AML-193 (cell line): ENCODE data around the gene TRIM41.
"Not testable (repeated sequence)": the region's sequence is repeated elsewhere in the genome, so short reads cannot be mapped to it uniquely, and the experiment has no call there.

ENCODE experiments used
- DNase-seq, 2 experiments: peaks; one replicate each; lab custom pipeline; 2025; lab: John Stamatoyannopoulos, UW

Gene TRIM41

DNA sequence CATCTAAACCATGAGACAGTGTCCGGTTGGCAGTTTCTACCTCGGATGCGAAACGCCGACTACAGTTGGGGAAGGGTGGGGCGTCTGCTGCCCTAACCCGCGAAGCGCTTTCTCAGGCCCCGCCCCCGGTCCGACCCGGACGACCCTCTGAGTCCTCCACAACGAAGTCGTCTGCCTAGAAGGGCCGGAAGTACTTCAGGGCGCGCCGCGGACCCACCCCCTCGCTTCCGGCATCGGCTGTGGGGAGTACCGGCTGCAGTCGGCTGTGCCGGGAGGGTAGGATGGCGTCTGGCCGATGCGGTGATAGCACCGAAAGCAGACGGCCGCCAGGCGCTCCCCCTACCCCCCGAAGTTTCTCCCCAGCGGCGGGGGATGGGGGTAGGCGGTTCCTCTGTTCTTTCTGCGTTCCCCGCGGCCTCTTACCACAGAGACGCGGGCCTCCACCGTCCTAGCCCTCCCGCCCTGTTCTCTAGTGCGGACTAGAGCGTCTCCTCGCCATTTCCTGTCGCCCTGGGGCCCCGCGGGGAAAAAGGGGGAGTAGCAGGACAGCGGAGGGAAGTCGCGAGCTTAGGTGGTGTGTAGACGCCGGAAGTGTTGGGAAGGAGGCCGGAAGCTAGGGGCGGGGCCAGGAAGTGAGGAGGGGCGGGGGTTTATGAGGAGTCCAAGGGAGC, at the start of gene TRIM41:
Gene TRIM41, plus strand, starts transcription at position 224 of the 671 bp plus-strand sequence. CDS start 719 bp downstream, outside the sequence.
- no peak for DNase-seq

DNA sequence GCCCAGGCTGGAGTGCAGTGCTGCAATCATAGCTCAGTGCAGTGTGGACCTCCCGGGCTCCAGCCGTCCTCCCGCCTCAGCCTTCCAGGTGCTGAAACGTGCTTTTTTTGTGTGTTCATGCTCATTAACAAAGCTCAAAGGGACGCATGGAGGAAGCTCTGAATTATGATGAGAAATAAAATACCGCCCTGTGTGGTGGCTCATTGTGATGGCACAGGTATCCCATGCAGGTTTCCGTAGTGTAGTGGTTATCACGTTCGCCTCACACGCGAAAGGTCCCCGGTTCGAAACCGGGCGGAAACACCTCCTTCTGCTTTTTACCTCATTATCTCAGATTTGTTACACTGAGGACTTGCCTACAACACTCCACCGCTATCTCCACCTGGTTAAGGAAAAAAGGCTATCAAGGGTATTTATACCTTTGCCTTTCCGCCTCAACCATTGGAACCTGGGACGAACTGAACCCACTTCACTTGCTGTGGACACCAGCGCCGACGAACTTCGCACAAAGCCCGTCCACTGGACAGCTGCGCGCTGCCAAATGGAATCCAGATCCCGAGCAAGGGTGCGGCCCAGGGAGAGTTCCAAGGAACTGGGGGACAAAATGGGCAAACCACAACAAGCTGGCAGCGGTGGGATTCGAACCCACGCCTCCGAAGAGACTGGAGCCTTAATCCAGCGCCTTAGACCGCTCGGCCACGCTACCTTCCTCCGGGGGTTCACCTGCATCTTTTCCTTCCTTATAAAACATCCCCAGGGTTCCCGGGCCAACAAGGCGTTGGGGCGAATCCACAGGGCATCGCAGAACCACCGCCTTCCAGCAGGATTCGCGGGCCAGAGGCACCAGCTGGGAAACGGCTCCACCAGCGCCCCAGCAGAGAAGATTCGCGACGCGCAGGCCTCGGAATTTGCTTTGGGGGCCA, 49.4 kb upstream of the TRIM41 start:
- DNase-seq, result no peak

DNA sequence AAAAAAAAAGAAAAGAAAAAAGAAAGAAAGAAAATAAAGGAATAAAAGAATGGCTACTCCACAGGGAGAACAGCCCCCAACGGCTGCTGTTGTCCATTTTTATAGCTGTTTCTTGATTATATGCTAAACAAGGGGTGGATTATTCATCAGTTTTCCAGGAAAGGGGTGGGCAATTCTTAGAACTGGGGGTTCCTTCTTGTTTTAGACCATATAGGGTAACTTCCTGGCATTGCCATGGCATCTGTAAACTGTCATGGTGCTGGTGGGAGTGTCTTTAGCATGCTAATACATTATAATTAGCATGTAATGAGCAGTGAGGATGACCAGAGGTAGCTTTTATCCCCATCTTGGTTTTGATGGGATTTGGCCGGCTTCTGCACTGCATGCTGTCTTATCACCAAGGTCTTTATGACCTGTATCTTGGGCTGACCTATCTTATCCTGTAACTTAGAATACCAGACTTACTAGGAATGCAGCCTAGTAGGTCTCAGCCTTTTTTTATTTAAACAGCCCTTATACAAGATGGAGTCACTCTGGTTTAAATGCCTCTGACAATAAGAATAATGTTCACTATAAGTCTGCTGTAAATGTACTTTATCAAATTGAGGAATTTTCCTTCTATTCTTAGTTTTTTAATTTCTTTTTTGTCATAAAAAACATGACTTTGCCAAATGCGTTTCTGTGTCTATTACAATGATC, 46.7 kb upstream of the TRIM41 start:
- DNase-seq, result no peak

DNA sequence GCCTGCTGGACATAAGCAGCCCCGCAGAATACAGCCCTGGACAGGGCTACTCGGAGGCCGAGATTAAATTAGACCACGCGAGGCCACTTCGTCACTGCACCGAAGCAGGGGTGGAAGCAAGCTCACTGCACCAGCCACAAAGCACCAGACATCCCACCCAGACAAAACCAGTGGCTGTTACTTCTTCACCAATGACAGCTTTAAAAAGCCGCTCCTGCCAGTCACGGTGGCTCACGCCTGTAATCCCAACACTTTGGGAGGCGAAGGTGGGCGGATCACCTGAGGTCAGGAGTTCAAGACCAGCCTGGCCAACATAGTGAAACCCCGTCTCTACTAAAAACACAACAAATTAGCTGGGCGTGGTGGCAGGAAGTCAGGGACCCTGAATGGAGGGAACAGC, 45.5 kb upstream of the TRIM41 start:
- DNase-seq, result not testable (repeated sequence)

DNA sequence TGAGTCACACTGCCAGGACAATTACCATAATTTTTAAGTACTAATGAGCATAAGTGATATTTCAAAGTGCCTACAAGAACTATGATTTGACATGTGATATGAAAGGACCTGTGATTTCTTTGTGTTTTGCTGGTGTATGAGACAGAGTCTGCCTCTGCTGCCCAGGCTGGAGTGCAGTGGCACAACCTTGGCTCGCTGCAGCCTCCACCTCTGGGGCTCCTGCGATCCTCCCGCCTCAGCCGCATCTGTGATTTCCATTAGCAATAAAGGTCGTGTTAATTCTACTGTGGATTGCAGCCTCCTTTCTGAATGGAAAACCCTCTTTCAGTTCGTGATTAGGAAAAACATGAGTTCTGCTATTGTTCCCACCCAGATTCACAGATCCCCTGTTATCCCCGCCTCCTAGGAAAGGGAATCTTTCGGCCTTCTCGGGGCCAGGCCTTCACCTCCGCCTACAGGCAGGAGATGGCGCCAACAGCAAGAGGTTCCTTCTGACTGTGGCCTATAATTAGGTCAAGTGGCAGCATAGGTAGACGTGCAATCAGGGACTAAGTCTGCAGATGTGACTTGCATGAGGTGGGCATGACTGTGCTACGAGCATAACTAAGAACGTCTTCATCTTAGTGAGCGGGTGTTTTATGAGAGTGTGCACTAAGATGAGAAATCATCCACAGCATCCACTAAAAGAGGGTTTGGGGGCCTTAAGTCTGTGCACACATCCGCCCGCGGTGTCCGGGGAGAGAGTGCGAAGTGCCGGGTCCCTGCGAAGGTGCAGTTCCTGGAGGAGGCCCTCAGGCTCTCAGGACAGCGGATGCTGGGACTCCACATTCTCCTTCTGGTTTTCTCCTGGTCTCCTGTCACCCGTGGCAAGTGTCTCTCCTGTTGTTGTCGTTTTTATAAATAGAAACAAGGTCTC, 41.2 kb upstream of the TRIM41 start:
- DNase-seq, result no peak

DNA sequence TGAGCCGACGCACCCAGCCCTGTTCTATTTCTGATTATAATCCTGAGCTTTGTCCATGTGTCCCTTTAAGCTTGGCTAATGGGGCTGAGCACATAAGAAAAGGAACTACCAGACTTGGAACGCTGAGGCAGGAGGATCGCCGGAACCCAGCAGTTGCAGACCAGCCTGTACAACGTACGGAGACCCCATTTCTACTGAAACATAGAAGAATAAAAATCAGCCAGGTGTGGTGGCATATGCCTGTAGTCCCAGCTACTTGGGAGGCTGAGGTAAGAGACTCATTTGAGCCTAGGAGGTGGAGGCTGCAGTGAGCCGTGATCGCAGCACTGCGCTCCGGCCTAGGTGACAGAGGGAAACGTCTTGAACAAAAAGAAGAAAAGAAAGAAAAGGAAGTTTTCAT, 40.4 kb upstream of the TRIM41 start:
- DNase-seq, result no peak

DNA sequence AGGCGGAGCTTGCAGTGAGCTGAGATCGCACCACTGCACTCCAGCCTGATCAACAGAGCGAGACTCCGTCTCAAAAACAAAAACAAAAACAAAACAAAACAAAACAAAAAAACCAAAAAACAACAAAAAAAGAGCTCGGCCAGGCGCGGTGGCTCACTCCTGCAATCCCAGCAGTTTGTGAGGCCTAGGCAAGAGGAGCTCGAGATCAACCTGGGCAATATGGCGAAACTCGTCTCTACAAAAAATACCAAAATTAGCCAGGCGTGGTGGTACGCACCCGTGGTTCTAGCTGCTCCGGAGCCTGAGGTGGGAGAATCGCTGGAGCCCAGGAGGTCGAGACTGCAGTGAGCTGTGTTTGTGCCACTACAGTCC, 38.2 kb upstream of the TRIM41 start:
- DNase-seq, result no peak

DNA sequence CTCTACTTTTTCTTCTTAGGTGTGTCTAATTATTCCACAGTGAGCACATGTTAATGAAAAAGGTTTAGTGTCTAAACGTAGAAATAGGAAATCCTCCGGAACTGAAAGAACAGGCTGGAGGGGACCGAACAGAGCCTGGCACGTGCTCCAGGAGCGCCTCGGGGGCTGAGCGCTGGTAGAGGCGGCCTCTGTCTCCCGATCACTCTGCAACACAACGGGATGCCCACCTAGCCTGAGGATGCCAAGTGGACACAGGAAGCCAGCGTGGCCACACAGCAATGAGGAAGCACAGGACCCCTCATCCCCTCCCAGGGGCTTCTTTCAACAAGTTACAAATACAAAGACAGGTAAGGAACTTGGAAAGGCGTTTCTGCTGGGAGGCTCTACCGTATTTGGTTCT, 37.5 kb upstream of the TRIM41 start:
- DNase-seq, result no peak

DNA sequence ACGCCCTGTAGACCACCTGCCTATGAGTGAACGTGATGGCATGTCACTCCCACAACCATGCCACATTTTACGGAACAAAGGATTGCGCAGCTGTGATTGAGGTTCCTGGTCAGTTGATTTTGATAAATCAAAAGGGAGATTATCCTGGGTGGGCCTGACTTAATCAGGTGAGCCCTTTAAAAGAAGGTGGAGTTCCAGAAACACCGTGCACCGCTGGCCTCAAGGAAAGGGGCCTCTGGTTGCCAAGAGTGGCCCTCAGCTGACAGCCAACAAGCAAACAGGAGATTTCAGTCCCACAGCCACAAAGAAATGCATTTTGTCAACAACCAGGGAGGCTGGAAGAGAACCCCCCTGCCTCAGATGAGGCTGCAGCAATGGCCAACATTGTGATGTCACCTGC, 37.1 kb upstream of the TRIM41 start:
- DNase-seq, result no peak

DNA sequence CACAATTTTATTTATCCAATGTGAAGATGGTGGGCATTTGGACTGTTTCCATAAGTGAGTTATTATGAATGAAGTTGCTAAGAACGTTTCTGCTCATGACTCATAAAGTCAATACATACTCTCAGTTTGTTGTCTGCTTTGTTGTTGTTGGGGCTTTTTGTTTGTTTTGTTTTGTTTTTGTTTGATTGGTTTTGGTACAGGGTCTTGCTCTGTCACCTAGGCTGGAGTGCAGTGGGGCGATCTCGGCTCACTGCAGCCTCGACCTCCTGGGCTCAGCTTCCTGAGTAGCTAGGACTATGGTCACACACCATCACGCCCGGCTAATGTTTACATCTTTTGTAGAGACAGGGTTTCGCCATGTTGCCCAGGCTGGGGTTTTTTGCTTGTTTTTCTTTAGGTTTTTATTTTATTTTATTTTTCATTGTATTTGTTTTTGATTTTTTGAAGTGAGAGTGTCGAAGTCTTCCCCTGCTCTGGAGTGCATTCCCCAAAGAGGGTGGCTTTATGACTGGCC, 36.0 kb upstream of the TRIM41 start:
- DNase-seq, result no peak

DNA sequence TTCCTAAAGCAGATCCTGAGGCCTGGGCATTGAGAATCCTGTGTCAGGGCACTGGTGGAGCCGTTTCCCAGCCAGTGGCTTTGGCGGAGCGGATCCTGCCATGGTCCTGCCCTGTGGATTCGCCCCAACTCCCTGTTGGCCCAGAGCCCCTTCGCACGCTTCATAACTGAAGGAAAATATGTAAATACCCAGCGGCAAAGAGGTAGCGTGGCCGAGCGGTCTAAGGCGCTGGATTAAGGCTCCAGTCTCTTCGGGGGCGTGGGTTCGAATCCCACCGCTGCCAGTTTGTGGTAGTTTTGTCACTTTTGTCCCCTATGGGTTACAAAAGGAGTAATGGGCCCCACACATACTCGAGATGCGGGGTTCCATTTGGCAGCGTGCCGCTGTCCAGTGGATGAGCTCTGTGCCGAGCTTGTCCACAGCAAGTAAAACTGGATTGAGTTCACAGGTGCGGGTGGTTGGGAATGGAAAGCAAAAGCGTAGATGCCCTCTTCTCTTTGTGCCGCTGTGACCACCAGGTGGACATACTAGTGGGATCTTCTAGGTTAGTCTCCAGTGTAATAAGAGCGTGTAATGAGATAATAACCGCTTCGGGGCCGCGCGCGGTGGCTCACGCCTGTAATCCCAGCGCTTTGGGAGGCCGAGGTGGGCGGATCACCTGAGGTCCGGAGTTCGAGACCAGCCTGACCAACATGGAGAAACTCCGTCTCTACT, 35.4 kb upstream of the TRIM41 start:
- DNase-seq, result no peak

DNA sequence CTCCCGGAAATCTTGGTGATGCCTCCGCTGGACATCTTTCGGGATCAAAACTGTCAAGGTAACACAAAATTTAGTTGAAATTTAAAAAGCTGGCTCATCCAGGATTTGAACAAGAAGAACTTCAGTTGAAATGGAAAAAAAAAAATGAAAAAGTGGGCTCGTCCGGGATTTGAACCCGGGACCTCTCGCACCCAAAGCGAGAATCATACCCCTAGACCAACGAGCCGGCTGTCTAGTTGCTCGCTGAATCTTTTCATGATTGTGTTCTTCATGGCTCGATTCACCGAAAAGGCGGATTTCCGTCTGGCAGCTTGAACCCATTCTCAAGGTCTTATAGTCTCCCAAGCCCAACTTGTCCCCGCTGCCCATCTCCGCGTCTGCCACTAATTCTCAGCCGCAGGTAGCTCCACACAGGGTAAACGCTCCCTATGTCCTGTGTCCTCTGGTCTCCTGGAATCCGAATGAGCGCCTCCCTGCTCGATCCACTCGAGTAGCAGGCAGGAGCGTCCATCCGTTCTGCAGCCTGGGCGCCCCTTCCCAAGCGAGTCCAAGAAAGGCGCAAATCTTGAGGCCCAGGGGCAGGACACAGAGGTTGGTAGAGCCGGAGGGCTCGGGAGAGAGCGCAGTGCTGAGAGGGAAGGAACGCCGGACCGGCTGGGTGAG, 34.2 kb upstream of the TRIM41 start:
- DNase-seq, result no peak

DNA sequence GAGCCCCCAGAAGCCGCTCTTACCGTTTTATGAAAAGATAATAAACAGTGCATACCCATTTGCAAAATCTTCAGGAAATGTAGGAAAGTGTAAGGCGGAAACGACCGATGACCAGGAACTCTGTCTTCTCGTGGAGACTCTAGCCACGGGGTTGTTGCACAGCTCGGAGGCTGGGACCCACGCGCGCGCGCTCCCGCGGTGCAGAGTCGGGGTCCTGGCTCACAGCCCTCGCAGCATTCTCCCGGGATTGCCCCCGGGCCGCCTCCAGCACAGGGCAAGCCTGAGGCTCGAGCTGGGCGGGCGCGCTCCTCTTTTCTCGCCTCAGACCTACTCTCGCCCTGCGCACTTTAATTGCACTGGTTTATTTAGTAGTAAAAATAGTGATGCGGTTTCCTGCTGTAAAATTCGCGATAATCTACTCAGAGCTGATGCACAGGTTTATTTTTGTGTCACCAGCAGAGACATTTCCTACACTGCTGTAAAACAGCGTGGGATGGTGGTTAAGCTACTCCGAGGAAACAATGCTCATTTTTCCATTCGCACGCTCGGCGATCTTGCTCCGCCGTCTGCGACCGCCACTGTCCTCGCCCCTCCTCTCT, 33.6 kb upstream of the TRIM41 start:
- no peak for DNase-seq

DNA sequence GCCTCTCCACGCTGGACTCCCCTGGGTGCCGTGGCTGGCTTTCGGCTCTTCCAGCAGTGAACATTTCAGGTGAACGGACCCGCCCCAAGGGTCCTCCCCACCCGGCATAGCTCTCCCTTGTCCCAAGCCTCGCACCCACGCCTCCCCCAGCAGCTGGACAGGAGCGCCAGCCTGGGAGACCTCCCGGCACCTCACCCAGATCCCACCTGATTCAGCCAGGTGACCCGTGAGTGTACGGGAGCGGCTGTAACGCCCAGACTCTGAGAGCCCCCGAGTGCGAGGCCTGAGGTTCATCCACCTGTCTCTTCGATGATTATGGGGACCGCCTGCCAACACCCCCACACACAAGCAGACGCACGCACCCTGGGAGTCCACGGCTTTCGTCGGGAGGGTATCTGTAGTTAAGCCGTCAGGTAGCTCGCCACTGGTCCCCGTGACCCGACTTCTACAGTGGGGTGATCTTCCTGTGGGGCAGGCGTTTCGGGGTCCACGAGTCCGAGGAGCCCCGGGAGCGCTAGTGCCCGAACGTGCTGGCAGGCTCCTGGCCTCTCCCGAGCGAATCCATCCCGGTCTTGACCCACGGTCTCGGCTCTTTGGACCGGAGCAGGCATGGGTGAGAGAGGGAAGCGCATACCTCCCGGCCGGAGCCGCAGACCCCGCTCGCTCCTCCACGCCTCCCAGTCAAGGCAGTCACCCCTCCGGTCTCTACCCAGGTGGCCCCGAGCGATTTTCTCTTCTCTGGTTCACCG, 32.9 kb upstream of the TRIM41 start:
- no peak for DNase-seq

DNA sequence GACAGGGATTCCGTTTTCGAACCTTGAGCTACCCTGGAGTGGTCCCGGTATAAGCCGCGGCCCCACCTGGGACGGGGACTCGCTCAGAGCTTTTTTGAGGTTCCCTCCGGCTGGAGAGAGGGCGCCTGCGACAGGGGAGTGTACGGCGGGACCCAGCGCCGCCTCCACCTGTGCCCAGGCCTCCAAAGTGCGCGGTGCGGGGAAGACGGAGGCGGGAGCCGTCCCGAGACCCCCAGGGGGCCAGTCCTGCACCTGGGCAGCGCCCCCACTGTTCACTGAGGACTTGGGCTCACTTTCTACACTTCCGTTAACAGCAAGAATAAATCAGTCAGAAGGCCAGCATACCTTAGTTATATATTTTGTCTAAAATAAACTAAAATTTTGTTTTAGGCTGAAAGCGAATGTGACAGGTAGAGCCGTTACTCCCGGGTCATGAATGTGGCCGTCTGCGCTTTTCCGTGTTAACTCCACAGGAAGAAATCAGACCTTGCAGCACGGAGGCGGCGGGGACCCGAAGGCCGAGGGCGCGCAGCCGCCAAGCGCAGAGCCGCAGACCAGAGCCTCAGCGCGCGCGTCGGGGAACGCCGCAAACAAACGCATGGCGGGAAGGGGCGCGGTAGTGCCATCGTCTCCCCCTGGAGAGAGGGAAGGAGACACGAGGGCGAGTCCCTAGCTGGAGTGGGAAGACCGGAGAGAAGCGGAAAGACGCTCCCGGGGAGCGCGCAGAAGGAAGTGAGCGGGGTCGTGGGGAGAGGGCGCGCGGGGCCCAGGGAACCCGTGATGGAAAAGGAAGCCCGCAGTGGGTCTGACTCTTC, 32.2 kb upstream of the TRIM41 start:
- DNase-seq, result no peak

DNA sequence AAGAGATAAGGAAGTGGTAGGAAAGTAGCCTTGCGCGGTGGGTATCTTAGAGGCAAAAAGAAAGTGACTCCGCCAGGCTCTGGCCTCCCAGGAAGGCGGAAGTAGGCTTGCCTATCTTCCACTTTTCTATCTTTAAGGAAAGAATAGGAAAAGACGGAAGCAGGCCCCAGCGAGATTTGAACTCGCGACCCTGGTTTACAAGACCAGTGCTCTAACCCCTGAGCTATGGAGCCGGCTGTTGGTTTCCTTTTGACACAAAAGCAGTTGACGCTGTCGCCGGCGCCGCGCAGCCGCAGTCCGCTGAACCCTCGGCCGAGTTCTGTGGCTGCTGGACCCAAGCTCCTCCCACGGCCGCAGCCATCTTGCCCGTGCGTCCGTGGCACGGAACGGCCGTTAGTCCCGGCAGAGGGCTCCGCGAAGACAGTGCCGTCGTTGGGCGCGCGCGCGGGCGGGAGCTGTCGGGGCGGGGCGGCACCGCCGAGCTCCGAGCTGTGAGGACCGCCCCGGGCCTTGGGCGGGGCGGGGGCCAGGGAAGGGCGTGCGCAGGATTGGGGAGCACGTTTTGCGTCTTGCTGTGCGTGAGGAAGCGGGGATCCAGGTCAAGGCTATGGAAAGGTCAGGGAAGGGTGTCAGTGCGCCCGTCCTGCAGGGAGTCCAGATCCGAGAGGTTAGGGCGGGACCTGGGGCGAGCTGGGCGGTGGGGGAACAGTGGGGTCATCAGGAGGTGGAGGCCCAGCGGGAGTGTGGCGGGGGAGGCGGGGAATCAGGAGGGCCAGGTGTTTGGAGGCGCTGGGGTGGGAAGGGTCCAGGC, 31.4 kb upstream of the TRIM41 start:
- no peak for DNase-seq

DNA sequence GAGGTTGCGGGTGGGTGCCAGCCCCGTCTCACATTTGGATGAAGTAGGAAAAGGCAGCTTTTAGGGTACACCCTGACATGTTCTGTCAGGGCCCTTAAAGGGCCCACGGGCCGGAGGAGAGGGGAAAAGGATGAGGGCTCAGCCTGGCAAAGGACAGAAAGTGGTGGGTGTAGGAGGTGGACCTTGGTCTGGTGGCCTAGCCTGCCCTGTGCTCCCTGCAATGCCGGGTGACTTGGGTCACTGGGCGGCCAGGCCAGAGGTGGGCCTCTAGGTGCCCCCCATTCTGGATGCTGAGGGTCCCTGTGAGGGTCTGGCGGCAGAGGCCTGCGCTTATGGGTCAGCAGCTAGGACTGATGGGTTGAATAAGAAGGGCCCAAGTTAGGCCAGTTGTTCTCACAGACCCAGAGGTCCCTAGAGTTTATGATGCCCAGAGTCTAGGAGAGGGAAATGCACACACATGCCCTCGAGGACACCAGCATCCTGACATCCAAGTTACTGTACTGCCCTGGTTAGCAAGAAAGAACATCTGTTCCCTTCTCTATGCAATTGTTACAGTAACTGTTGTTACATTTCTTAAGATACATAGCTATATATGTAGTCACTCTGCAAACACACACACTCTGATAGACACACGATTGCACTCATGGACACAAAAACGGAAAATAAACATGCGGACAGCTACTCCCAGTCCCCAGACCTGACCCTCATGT, 30.6 kb upstream of the TRIM41 start:
- no peak for DNase-seq
